ENCODE data around the gene ZNF302.
"Not testable (repeated sequence)": the region's sequence is repeated elsewhere in the genome, so short reads cannot be mapped to it uniquely, and the experiment has no call there.

The ZNF302 gene

GRCh38 chr19:34677386-34678084, at the start of gene ZNF302:
ZNF302 (plus strand) TSS chr19:34677678; CDS start chr19:34678805, 1,127 bp downstream.
- DNase-seq = peak; percentile 97

- no peak for DNase-seq
These were observed 43.7 kb upstream of the ZNF302 start for GRCh38 chr19:34633802-34634201.

- peak; percentile 62 for DNase-seq
These were observed 37.9 kb upstream of the ZNF302 start for GRCh38 chr19:34639491-34640085.

- DNase-seq = no peak
These were observed 35.2 kb upstream of the ZNF302 start for GRCh38 chr19:34642241-34642640.

GRCh38 chr19:34644991-34645461, 32.5 kb upstream of the ZNF302 start:
- DNase-seq = no peak

GRCh38 chr19:34645551-34645950, 31.9 kb upstream of the ZNF302 start:
- DNase-seq = no peak

GRCh38 chr19:34649886-34650543, 27.5 kb upstream of the ZNF302 start:
- DNase-seq = peak; percentile 26

GRCh38 chr19:34651747-34652146, 25.7 kb upstream of the ZNF302 start:
- no peak for DNase-seq

- no peak for DNase-seq
These were observed 22.7 kb upstream of the ZNF302 start for GRCh38 chr19:34654796-34655195.

- no peak for DNase-seq
These were observed 21.8 kb upstream of the ZNF302 start for GRCh38 chr19:34655651-34656050.

GRCh38 chr19:34661357-34661756, 16.1 kb upstream of the ZNF302 start:
- no peak for DNase-seq

- DNase-seq = peak; percentile 35
These were observed 14.6 kb upstream of the ZNF302 start for GRCh38 chr19:34662919-34663318.

GRCh38 chr19:34664168-34664567, 13.3 kb upstream of the ZNF302 start:
- DNase-seq = no peak

- DNase-seq = no peak
These were observed 12.6 kb upstream of the ZNF302 start for GRCh38 chr19:34664870-34665269.

- DNase-seq = not testable (repeated sequence)
These were observed 12.2 kb upstream of the ZNF302 start for GRCh38 chr19:34665275-34665674.

- DNase-seq = no peak
These were observed 11.1 kb upstream of the ZNF302 start for GRCh38 chr19:34666200-34666957.

- no peak for DNase-seq
These were observed 10.6 kb upstream of the ZNF302 start for GRCh38 chr19:34666958-34667265.

- DNase-seq = peak; percentile 21
These were observed 10.0 kb upstream of the ZNF302 start for GRCh38 chr19:34667349-34668076.

- DNase-seq = not testable (repeated sequence)
These were observed 9.3 kb upstream of the ZNF302 start for GRCh38 chr19:34668077-34668689.

- not testable (repeated sequence) for DNase-seq
These were observed 8.8 kb upstream of the ZNF302 start for GRCh38 chr19:34668690-34669089.

- DNase-seq = no peak
These were observed 8.2 kb upstream of the ZNF302 start for GRCh38 chr19:34669305-34669704.

- no peak for DNase-seq
These were observed 5.5 kb upstream of the ZNF302 start for GRCh38 chr19:34671972-34672371.
